Epithelial cell of umbilical artery (primary cell): ENCODE results near the gene SHC3. TPM values are rescaled to one million over a fixed set of nuclear protein-coding genes. Genes with fewer than 3 reads are reported as not detected.

Experiments used
- total RNA-seq: library from RNA; depleted of rRNA; stranded (reverse); fragments of >200 nt; gene quantifications from 2 replicates; pipeline ENCODE4 v1.2.3, GENCODE V29; 2014

Gene SHC3, protein sequence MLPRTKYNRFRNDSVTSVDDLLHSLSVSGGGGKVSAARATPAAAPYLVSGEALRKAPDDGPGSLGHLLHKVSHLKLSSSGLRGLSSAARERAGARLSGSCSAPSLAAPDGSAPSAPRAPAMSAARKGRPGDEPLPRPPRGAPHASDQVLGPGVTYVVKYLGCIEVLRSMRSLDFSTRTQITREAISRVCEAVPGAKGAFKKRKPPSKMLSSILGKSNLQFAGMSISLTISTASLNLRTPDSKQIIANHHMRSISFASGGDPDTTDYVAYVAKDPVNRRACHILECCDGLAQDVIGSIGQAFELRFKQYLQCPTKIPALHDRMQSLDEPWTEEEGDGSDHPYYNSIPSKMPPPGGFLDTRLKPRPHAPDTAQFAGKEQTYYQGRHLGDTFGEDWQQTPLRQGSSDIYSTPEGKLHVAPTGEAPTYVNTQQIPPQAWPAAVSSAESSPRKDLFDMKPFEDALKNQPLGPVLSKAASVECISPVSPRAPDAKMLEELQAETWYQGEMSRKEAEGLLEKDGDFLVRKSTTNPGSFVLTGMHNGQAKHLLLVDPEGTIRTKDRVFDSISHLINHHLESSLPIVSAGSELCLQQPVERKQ
- total RNA-seq: 1.4 and 1.9 TPM in 2 replicates

GRCh38 chr9:89177944-89178829 lies at the start of gene SHC3:
SHC3 (minus strand) TSS chr9:89178818; CDS start chr9:89178460, 358 bp downstream.

DNA sequence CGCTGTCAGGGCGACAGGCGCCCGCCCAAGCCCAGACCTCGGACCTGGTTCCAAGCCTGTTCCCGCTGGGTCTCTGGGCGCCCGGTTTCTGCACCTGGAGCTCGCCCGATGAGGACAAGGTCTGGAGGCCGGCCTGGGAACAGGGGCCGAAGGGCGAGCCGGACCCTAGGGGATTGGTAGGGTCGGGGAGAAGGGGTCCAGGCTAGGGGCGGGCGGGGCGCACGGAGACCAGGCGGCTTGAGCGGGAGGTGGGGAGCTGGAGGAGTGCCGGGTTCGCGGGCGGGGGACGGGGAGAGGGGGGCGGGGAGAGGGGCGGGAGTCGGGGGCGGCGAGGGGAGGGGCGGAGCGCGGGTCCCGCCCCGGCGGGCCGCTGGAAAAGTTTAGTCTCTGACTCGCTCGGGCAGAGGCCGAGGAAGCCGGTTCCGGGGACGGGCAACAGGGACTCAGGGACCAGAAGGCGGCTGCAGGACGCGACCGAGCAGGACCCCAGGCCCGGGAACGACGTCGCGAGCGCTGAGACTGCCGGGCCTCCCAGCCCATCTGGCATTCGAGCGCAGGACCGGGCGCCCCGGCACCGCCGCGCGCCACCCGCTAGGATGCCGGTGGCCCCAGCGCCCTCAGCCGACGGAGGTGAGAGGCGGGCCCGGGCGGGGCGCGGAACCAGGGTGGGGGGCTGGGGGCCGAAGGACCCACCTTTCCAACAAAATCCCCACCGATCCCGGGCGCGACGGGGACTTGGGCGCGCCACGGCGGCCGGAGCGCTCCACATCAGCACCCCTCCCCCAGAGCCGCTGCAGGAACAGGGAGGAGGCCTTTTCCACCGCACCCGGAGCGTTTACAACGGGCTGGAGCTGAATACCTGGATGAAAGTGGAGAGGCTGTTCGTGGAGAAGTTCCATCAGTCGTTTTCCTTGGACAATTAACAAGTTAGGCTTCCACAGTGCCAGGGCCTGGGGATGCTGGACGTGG lies 187.3 kb downstream of the SHC3 start, which contains the start of gene S1PR3:
Gene S1PR3 (plus strand): TSS at position 403 of the 969 bp plus-strand sequence. CDS start 9,733 bp downstream, outside the sequence.

Other genes starting within 250 kb of the SHC3 start
- gene S1PR3, start 187.3 kb downstream of the SHC3 start, total RNA-seq: 1.8 and 2.9 TPM in 2 replicates
- 198 and 319 TPM in 2 replicates for gene CKS2, start 132.4 kb upstream of the SHC3 start, total RNA-seq
- 18.5 and 19.6 TPM in 2 replicates for gene SECISBP2, start 139.7 kb upstream of the SHC3 start, total RNA-seq